Sigmoid colon (tissue), 4 donors: ENCODE measurements around the gene CARM1.

Experiments
- CTCF ChIP-seq, 4 experiments: fragments of 450-650 bp in 3 of 4; fragments of 200-600 bp in 1 of 4; IDR thresholded peaks; one replicate each; pipeline ENCODE4 v1.5.1; 2016 to 2019; ENCODE audit warnings: antibody characterized with exemption in 4 of 4, mild to moderate bottlenecking in 3 of 4, moderate library complexity in 2 of 4
- EP300 ChIP-seq, 4 donors: sonication (generic); formaldehyde crosslinking; IDR thresholded peaks; one replicate each; pipeline ENCODE4 v1.6.1; 2017; ENCODE audit warnings: antibody characterized with exemption in 4 of 4

- TF ChIP-seq CTCF (IDR thresholded peaks at IDR 0.05): peak in 2 of 4 experiments; percentile 15 to 25
- TF ChIP-seq EP300 (IDR thresholded peaks at IDR 0.05): no peak
Measured at GRCh38 chr19:10855879-10856522, 15.4 kb upstream of the CARM1 start.
